ENCODE measurements around the gene RANBP1. TPM values are rescaled to one million over a fixed set of nuclear protein-coding genes. Genes with fewer than 3 reads are reported as not detected.

The RANBP1 gene
- total RNA-seq, 5 donors from 2014 or later (not counting 1 experiment from before 2014, with no cell fraction given) = 64.0 to 81.1 (median 75.4) TPM

Other genes starting within 250 kb of the RANBP1 start
- 10 to 100 TPM; 30.6 to 53.1 (median 50.5) TPM for gene COMT, start 174.3 kb upstream of the RANBP1 start, total RNA-seq
- 10 to 100 TPM; 26.5 to 47.4 (median 28.7) TPM for gene TXNRD2, start 174.3 kb upstream of the RANBP1 start, total RNA-seq
- gene ARVCF, start 99.3 kb upstream of the RANBP1 start, total RNA-seq = 1 to 10 TPM; 2.5 to 8.6 (median 6.4) TPM
- 10 to 100 TPM; 29.9 to 48.4 (median 43.7) TPM for gene TANGO2, start 95.0 kb upstream of the RANBP1 start, total RNA-seq
- 10 to 100 TPM; 38.4 to 48.1 (median 45.1) TPM for gene DGCR8, start 35.9 kb upstream of the RANBP1 start, total RNA-seq
- 100 to 1,000 TPM in 3 of 5 donors, 10 to 100 TPM in 2; 87.6 to 136 (median 123) TPM for gene TRMT2A, start 1.1 kb downstream of the RANBP1 start, total RNA-seq
- 100 to 1,000 TPM in 1 of 5 donors, 10 to 100 TPM in 4; 68.4 to 102 (median 92.1) TPM for gene ZDHHC8, start 15.7 kb downstream of the RANBP1 start, total RNA-seq
- gene CCDC188, start 35.0 kb downstream of the RANBP1 start, total RNA-seq = under 1 TPM in 3 of 5 donors, not detected in 2; 0.18 to 0.66 (median 0.58) TPM
- 1 to 10 TPM in 3 of 5 donors, under 1 TPM in 2; 0.33 to 4.1 (median 2.5) TPM for gene RTN4R, start 152.2 kb downstream of the RANBP1 start, total RNA-seq
- 10 to 100 TPM; 34.9 to 50.7 (median 46.7) TPM for gene DGCR6L, start 204.0 kb downstream of the RANBP1 start, total RNA-seq